Mesenteric fat pad (tissue), 1 donor: ENCODE measurements around the gene CFAP46. TPM values are rescaled to one million over a fixed set of nuclear protein-coding genes. Genes with fewer than 3 reads are reported as not detected.

Experiments used
- DNase-seq: peaks from one replicate; pipeline ENCODE4 v3.0.0-alpha.2; 2020; ENCODE audit warnings: low spot score
- long read RNA-seq: library from polyadenylated mRNA; unstranded; transcript quantifications from one replicate; pipeline ENCODE4 v2.0.0, GENCODE V29; 2020
- total RNA-seq: library from RNA; stranded (reverse); fragmentation: NEBNext Ultra II Directional; extraction: Animal tissue kit (Norgen Biotek cat#: 25700); gene quantifications from one replicate; pipeline ENCODE4 v1.2.1, GENCODE V29; 2021
- donor health status: DM: yes; HTN: yes; CAD: no.

CFAP46 gene
- total RNA-seq: not detected
- long read RNA-seq: 0 reads

DNA sequence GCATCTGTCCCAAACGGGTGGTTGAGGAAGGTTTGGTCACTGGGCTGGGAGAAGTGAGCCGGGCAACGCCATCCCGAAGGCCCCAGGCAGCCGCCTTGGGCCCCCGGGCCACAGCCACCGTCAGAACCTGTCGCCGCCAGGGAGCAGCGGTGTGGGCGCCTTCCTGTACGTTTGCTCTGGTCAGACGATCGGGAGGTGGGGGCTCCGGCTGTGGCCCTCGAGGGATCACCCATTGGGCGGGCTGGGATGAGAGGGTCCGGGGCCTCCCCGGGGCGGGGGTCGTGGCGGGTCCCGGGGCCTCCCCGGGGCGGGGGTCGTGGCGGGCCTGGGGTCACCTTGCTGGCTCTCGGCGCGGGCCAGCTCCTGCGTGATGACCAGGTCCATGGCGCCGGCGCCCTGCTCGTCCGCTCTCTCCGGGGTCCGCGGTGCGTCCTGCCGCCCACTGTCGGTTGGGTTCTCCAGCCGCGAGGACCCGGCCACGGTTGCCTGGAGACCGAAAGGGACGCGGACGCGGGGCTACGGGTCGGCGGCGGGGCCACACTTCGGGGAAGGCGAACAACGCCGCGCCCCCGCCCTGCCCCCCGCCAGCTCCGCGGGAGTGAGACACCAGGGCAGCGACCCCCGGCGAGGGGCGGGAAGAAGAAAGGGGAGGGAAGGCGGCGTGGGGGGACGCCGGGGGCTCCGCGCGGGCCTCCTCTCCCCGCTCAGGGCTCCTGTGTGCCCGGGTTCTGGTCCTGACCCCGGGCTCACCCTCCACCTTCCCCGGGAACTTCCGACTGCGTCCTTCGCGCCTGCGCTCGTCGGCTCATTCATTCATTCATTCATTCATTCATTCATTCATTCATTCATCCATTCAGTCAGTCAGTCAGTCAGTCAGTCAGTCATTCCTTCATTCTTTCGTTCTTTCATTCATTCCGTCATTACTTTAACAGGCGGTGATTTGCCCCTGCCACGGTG, at the start of gene CFAP46:
Gene CFAP46 (minus strand): TSS at position 470 of the 957 bp plus-strand sequence. CDS start 86 bp downstream, at position 384.
- DNase-seq: no peak

- DNase-seq: no peak
Observed at GRCh38 chr10:132991706-132992432, 49.5 kb upstream of the CFAP46 start.

- DNase-seq: no peak
Observed at GRCh38 chr10:132990684-132991545, 48.5 kb upstream of the CFAP46 start.

DNA sequence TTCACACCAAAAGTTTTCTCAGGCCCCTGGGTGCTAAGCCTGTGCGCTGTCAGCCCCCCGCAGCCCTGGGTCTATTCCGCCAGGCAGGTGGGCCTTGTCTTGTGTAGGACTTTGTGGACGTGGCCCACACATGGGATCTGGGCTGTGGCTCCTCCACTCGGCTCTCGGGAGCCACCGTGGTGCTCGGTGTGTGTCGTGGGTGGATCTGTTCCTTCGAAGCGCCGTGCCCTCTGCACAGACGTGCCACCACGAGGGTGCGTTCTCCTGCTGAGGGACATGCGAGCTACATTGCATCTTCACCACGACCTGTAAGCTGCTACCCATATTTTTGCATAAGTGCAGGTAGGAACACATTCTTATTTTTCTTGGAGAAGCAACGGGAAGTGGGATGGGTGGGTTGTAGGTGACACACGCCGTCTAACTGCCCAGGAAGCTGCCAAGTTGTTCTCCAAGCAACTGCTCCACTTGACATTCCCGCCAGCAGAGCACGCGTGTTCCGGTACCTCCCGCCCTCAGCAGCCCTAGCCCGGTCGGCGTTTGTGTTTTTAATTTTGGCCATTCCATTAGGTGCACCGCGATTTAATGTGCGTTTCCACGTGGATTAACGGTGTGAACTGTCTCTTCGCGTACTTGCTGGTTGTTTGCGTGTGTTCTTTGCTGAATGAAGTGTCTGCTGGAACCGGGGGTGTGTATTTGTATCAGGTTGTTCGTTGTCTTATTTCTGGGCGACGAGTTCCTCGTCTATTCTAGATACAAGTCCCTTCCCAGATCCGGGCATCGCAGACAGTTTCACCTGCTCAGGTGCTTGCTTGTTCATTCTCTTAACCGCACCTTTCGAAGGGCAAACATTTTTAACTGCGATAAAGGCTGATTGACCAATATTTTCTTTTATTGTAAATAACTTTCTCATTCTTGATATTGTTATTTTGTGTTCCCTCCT, 47.4 kb upstream of the CFAP46 start:
- no peak for DNase-seq

DNA sequence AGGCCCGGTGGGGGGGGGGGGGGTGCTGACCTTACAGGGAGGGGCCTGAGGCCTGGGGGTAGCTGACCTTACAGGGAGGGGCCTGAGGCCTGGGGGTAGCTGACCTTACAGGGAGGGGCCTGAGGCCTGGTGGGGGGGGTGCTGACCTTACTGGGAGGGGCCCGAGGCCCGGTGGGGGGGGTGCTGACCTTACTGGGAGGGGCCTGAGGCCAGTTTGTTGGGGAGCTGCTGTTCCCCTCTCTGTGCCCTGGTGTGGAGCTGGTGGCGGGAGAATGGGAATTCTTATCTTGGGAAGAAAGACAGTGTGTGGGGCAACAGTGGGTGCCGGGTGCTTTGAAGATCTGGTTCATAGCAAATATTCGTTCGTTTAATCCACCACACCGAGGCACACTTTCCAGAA, 46.6 kb upstream of the CFAP46 start:
- no peak for DNase-seq

GRCh38 chr10:132987671-132988571, 45.6 kb upstream of the CFAP46 start:
- no peak for DNase-seq

GRCh38 chr10:132986978-132987377, 44.6 kb upstream of the CFAP46 start:
- no peak for DNase-seq

DNA sequence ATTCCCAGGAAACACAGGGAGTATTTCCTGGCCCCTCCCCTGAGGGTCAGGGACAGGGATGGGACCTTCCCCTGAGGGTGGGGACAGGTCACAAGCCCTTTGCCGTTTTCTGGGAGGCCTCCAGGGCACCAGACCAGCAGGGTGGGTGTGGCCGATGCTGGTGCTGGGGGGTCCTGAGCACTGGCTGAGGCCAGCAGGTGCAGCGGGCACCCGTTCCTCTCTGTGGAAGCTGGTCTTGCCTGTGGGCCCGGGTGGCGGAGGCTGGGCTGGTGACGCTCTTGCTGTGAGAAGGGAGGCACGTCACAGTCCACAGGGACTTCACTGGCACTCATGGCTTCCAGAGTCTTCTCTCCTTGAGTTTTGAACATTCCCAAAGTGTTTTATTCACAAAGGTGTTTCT, 44.2 kb upstream of the CFAP46 start:
- no peak for DNase-seq

DNA sequence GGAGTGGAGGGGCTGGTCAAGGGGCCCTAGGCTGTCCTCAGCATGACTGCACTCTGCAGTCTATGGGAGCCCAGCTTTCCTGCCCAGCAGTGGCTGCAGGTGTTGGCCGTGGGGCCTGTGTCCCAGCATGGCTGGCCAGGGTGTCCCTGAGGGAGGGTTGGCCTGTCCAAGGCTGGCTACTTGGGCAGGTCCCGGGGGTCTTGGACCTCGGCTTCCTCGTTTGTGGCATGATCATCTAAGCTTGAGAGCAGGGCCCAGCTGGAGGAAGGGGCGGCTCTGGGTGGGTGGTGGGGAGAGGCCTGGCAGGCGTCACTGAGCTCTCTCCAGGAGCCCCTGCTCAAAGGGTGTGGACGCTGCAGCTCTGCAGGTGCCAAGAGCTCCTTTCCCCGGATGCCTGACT, 43.7 kb upstream of the CFAP46 start:
- no peak for DNase-seq

GRCh38 chr10:132985546-132985900, 43.2 kb upstream of the CFAP46 start:
- no peak for DNase-seq

- no peak for DNase-seq
Observed at GRCh38 chr10:132984801-132985545, 42.6 kb upstream of the CFAP46 start.

- DNase-seq: no peak
Observed at GRCh38 chr10:132984008-132984295, 41.6 kb upstream of the CFAP46 start.

DNA sequence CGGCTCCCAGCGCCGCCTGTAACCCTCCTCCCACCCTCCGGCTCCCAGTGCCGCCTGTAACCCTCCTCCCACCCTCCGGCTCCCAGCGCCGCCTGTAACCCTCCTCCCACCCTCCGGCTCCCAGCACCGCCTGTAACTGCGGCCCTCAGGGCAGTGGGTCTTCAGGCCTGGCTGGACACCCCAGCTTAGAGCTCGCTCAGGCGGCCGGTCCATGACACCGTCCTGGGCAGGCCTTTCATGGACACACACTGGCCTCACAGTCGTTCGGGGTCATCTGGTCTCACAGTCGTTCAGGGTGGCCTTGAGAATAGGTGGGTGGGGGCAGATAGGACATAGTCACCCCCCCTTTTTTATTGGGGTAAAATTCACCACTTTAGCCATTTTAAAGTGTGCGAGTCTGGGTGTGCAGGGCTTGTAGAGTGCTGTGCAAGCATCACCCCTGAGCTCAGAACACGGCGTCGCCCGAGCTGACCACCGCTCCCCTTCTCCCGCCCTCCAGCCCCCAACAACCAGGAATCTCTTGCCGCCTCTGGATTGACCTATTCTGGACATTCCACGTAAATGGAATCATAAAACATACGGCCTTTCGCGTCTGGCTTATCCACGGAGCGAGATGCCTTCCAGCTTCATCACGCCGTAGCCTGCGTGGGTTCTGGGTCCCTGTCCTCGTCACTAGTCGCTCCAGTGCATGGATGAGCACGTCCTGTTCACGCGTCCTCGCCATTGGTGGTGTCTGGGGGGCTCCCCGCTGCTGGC, 41.1 kb upstream of the CFAP46 start:
- no peak for DNase-seq

GRCh38 chr10:132982301-132982989, 40.1 kb upstream of the CFAP46 start:
- DNase-seq: no peak

GRCh38 chr10:132981746-132982145, 39.4 kb upstream of the CFAP46 start:
- no peak for DNase-seq

- no peak for DNase-seq
Observed at GRCh38 chr10:132981173-132981555, 38.8 kb upstream of the CFAP46 start.

DNA sequence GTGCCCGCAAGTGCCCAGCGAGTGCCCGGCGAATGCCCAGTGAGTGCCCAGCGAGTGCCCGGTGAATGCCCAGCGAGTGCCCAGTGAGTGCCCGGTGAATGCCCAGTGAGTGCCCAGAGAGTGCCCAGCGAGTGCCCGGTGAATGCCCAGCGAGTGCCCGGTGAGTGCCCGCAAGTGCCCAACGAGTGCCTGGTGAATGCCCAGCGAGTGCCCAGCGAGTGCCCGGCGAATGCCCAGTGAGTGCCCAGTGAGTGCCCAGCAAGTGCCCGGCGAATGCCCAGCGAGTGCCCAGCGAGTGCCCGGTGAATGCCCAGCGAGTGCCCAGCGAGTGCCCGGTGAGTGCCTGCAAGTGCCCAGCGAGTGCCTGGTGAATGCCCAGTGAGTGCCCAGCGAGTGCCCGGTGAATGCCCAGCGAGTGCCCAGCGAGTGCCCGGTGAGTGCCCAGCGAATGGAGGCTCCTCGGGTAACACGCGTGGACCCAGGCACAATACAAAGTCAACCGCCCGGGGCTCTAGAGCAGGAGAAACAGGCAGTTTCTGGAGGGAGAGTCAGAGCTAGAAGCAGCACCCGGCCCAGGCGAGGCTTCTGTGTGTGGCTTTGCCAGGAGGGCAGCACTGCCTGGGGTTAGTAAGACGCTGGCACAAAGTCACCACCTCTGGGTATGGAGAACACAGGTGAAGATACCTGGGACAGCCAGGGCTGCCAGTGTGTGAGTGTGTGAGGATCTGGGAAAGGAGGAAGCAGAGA, 38.2 kb upstream of the CFAP46 start:
- DNase-seq: no peak
